22Rv1 (cell line): ENCODE data around the gene ZNF497.

ENCODE experiments used
- ZFX ChIP-seq: fragments of 450-650 bp; IDR thresholded peaks from 2 replicates; pipeline ENCODE4 v1.6.1; 2017; ENCODE audit warnings: antibody characterized with exemption, borderline replicate concordance
- TF ChIP-seq, protein P1 (sequence below): fragments of 450-650 bp; IDR thresholded peaks from 2 replicates; pipeline ENCODE4 v1.5.1; 2017; ENCODE audit warnings: mild to moderate bottlenecking

DNA sequence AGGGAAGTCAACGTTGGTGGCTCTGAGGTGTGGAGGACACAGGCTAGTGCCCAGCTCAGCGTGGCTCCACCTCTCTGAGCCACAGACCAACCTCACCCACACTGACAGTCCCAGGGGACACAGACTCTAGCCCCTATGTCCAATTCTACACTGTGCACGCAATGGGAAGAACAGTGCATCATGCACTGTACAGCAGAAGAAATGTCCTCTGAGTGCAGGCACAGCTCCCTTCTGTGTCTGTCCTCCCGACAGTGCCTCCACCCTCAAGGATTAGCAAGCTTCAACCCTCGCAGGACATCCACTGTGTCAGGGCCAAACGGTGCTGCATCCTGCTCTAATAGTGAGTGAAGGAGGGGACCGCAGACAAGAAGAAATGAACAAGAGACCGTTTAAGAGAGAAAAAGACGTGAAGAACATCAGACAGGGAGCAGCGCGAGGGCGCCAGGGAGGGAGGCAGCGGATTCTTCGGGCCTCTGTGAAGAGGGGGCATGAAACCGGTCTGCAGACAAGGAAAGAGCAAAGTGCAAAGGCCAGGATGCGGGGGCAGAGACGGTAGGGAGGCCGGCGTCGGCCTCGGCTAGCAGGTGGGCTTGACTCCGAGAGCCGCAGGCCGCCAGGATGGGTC is 17.6 kb upstream of the ZNF497 start:
- TF ChIP-seq, protein P1, sequence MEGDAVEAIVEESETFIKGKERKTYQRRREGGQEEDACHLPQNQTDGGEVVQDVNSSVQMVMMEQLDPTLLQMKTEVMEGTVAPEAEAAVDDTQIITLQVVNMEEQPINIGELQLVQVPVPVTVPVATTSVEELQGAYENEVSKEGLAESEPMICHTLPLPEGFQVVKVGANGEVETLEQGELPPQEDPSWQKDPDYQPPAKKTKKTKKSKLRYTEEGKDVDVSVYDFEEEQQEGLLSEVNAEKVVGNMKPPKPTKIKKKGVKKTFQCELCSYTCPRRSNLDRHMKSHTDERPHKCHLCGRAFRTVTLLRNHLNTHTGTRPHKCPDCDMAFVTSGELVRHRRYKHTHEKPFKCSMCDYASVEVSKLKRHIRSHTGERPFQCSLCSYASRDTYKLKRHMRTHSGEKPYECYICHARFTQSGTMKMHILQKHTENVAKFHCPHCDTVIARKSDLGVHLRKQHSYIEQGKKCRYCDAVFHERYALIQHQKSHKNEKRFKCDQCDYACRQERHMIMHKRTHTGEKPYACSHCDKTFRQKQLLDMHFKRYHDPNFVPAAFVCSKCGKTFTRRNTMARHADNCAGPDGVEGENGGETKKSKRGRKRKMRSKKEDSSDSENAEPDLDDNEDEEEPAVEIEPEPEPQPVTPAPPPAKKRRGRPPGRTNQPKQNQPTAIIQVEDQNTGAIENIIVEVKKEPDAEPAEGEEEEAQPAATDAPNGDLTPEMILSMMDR: no peak
- TF ChIP-seq ZFX: no peak
